NCI-H1417 (cell line): ENCODE measurements around the gene GCSAML.

Source experiments
- DNase-seq, 3 experiments: peaks; one replicate each; lab custom pipeline; 2025; lab: John Stamatoyannopoulos, UW

The GCSAML gene

GRCh38 chr1:247574236-247574635 lies 25.3 kb downstream of the GCSAML start:
- no peak for DNase-seq

DNA sequence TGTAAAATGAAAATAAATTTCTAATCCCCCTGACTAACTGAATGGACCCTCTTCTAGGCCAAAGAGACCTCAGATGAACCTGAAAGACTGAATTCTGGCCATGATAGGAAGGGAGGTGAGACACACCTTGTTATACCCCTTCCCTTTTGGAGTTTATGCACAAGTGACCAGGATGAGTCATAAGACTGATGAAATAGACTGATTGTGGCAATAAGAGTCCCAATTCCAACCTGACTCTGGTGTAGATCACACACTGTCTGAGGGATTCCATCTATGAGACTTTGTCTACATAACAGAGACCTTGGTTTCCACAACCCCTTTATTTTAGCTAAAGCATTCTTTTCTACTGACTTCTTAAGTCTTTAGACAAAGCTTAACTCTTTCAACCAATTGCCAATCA lies 25.7 kb downstream of the GCSAML start:
- DNase-seq = no peak

DNA sequence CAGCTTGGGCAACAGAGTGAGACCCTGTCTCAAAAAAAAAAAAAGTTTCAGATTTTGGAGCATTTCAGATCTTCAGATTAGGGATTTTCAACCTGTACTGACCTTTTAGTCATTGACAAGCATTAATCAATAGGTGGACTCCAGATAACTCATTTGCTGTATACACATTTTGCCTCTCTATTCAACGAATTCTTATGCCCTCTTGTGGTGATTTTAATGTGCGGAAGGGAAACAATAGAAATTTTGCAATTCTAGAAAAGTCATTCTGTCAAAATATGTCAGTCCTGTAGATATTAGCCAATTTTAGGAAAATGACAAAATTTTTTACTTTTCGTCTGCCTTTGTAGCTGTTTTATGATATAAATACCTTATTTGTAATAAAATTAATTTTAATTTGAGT lies 27.6 kb downstream of the GCSAML start:
- DNase-seq = peak in 1 of 3 experiments; percentile 31

- DNase-seq = no peak
Observed at GRCh38 chr1:247578946-247579460, 30.1 kb downstream of the GCSAML start.

- no peak for DNase-seq
Observed at GRCh38 chr1:247588060-247588459, 39.1 kb downstream of the GCSAML start, which contains the start of gene OR2G2. TSS of gene OR2G2 (plus strand) at chr1:247588360. CDS start at chr1:247588360, 0 bp downstream.

- DNase-seq = no peak
Observed at GRCh38 chr1:247605286-247605685, 56.4 kb downstream of the GCSAML start, which contains the start of gene OR2G3. TSS of gene OR2G3 (plus strand) at chr1:247605586. CDS start at chr1:247605586, 0 bp downstream.

GRCh38 chr1:247613405-247613804 lies 64.5 kb downstream of the GCSAML start:
- DNase-seq = no peak

DNA sequence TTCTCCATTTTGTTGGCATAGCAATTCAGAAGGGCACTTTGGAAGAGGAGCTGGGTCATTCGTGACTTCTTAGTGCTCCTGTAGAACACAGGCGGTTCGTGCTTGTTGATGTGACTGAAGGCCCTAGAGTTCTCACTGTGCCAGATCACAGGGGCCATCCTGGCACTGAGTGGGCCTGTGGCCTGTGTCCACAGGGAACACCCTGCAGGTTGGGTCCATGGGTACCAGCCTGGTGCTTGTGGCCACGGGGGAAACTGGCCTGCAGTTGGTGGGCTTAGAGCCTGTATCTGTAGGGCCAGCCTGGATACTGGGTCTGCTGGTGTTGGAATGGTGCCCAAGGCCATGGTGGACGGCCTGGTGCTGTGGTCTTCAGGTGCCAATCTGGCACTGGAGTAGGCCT lies 65.7 kb downstream of the GCSAML start:
- DNase-seq = no peak
